Anterior cingulate cortex (tissue), 58 donors: ENCODE results near the gene PRR13.
A peak's percentile ranks its signal among the peaks of the same experiment; 100 is the strongest.

Source experiments
- DNase-seq, 58 donors: peaks; one replicate each; lab custom pipeline; 2025; lab: John Stamatoyannopoulos, UW

PRR13 gene

GRCh38 chr12:53489242-53489864 lies 47.8 kb downstream of the PRR13 start:
- DNase-seq, result no peak

- DNase-seq, result peak in 1 of 58 donors; percentile 15
Observed at GRCh38 chr12:53492188-53492587, 50.7 kb downstream of the PRR13 start.

- DNase-seq, result peak; percentile 54 to 97 (median 93)
Observed at GRCh38 chr12:53492830-53493609, 51.5 kb downstream of the PRR13 start.

GRCh38 chr12:53493610-53494391 lies 52.3 kb downstream of the PRR13 start:
- peak in 2 of 58 donors; percentile 36 to 42 for DNase-seq
